Lung (tissue), 12 donors: Measurements from ENCODE around the gene CLEC14A. TPM values are rescaled to one million over a fixed set of nuclear protein-coding genes. Genes with fewer than 3 reads are reported as not detected.
A peak's percentile ranks its signal among the peaks of the same experiment; 100 is the strongest.

Experiments used
- ATAC-seq: fragments of 200-7000 bp; cut with Tn5 transposase; one replicate; pipeline ENCODE4 v1.9.1; 2020; ENCODE audit warnings: moderate number of reproducible peaks; ENCODE audit not compliant: insufficient read depth, low FRiP score
- DNase-seq, 3 donors: peaks; one replicate each; pipeline ENCODE4 v3.0.0-alpha.2; 2013 to 2017
- H3K27ac ChIP-seq, 2 donors: one replicate each; pipeline ENCODE4 v1.5.1; 2013; ENCODE audit warnings: mild to moderate bottlenecking in 2 of 2, moderate library complexity in 2 of 2, control low read depth in 1 of 2, inconsistent platforms in 1 of 2, low read depth in 1 of 2, low read length in 1 of 2
- H3K27me3 ChIP-seq, 3 donors: one replicate each; pipeline ENCODE4 v1.5.1; 2013; ENCODE audit warnings: low read length in 2 of 3; ENCODE audit not compliant: control insufficient read depth in 3 of 3, insufficient read depth in 3 of 3
- H3K36me3 ChIP-seq, 4 donors: one replicate each; pipeline ENCODE4 v1.5.1; 2013; ENCODE audit warnings: low read length in 4 of 4, mild to moderate bottlenecking in 1 of 4, moderate library complexity in 1 of 4; ENCODE audit not compliant: control insufficient read depth in 4 of 4, insufficient read depth in 4 of 4
- H3K4me1 ChIP-seq, 5 donors: one replicate each; pipeline ENCODE4 v1.5.1; 2013; ENCODE audit warnings: low read length in 5 of 5, mild to moderate bottlenecking in 2 of 5, moderate library complexity in 1 of 5; ENCODE audit not compliant: control insufficient read depth in 5 of 5, insufficient read depth in 5 of 5
- H3K4me3 ChIP-seq: one replicate; pipeline ENCODE4 v1.5.1; 2013; ENCODE audit warnings: mild to moderate bottlenecking, control low read depth, moderate library complexity
- H3K9ac ChIP-seq, 2 donors: one replicate each; pipeline ENCODE4 v1.5.1; 2013; ENCODE audit warnings: low read length in 2 of 2, control low read depth in 1 of 2; ENCODE audit not compliant: insufficient read depth in 1 of 2
- H3K9me3 ChIP-seq, 4 donors: one replicate each; pipeline ENCODE4 v1.5.1; 2013; ENCODE audit warnings: low read length in 3 of 4, mild to moderate bottlenecking in 1 of 4, moderate library complexity in 1 of 4; ENCODE audit not compliant: control insufficient read depth in 4 of 4, insufficient read depth in 3 of 4
- WGBS, 2 donors: extraction: QIAGEN DNeasy Blood & Tissue Kit; methylation state at CpG; one replicate each; pipeline ENCODE4 v1.1.7; 2013; 5-methylcytosine and 5-hydroxymethylcytosine counted together
- polyA plus RNA-seq, 2 donors: library from polyadenylated mRNA; stranded (reverse); fragments of 200-250 nt; gene quantifications; one replicate each; pipeline ENCODE4 v1.2.1, GENCODE V29; 2013
- total RNA-seq, 2 donors: library from RNA; depleted of rRNA in 1 of 2; stranded (reverse); fragments of >200 nt in 1 of 2; gene quantifications; one replicate each; pipeline ENCODE4 v1.2.1, GENCODE V29; 2014 to 2021
- TF ChIP-seq, protein P1 (sequence below): IDR thresholded peaks from 2 replicates; pipeline ENCODE4 v1.5.1; 2012; ENCODE audit warnings: mild to moderate bottlenecking; ENCODE audit errors: control extremely low read depth, extremely low read depth
- donor health status: control.
- donor health status: control.
- donor health status: Bipolar disorder and iron deficiency.
- donor health status: healthy.
- donor health status: DM: yes; HTN: yes; CAD: no.

The CLEC14A gene
- total and polyA plus RNA-seq, 4 donors: 28.4 to 97.7 (median 83.3) TPM

DNA sequence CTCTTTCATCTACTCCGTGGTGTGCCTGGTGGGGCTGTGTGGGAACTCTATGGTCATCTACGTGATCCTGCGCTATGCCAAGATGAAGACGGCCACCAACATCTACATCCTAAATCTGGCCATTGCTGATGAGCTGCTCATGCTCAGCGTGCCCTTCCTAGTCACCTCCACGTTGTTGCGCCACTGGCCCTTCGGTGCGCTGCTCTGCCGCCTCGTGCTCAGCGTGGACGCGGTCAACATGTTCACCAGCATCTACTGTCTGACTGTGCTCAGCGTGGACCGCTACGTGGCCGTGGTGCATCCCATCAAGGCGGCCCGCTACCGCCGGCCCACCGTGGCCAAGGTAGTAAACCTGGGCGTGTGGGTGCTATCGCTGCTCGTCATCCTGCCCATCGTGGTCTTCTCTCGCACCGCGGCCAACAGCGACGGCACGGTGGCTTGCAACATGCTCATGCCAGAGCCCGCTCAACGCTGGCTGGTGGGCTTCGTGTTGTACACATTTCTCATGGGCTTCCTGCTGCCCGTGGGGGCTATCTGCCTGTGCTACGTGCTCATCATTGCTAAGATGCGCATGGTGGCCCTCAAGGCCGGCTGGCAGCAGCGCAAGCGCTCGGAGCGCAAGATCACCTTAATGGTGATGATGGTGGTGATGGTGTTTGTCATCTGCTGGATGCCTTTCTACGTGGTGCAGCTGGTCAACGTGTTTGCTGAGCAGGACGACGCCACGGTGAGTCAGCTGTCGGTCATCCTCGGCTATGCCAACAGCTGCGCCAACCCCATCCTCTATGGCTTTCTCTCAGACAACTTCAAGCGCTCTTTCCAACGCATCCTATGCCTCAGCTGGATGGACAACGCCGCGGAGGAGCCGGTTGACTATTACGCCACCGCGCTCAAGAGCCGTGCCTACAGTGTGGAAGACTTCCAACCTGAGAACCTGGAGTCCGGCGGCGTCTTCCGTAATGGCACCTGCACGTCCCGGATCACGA, 46.0 kb downstream of the CLEC14A start:
- Histone ChIP-seq H3K36me3 (no peaks in the 10 kb centered on the region), H3K9ac (no peak overlapping the region), H3K27ac (peak overlapping the region in 1 of 2 donors; percentile 63), H3K27me3 (peaks cover 4 to 56% (median 52%) of the 10 kb centered on the region in 3 donors), H3K4me3 (peak overlapping the region; percentile 46), H3K9me3 (peaks cover 0 to 8% (median 2%) of the 10 kb centered on the region in 4 donors), H3K4me1 (peaks cover 0 to 39% (median 14%) of the 10 kb centered on the region in 5 donors)
- TF ChIP-seq, protein P1, sequence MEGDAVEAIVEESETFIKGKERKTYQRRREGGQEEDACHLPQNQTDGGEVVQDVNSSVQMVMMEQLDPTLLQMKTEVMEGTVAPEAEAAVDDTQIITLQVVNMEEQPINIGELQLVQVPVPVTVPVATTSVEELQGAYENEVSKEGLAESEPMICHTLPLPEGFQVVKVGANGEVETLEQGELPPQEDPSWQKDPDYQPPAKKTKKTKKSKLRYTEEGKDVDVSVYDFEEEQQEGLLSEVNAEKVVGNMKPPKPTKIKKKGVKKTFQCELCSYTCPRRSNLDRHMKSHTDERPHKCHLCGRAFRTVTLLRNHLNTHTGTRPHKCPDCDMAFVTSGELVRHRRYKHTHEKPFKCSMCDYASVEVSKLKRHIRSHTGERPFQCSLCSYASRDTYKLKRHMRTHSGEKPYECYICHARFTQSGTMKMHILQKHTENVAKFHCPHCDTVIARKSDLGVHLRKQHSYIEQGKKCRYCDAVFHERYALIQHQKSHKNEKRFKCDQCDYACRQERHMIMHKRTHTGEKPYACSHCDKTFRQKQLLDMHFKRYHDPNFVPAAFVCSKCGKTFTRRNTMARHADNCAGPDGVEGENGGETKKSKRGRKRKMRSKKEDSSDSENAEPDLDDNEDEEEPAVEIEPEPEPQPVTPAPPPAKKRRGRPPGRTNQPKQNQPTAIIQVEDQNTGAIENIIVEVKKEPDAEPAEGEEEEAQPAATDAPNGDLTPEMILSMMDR: no peak
- peak in 2 of 3 donors; percentile 15 to 34 for DNase-seq
- whole genome bisulfite sequencing, 2 donors: 6 to 9% methylated on average over 69 of the region's 69 CpGs
- no peak for ATAC-seq

DNA sequence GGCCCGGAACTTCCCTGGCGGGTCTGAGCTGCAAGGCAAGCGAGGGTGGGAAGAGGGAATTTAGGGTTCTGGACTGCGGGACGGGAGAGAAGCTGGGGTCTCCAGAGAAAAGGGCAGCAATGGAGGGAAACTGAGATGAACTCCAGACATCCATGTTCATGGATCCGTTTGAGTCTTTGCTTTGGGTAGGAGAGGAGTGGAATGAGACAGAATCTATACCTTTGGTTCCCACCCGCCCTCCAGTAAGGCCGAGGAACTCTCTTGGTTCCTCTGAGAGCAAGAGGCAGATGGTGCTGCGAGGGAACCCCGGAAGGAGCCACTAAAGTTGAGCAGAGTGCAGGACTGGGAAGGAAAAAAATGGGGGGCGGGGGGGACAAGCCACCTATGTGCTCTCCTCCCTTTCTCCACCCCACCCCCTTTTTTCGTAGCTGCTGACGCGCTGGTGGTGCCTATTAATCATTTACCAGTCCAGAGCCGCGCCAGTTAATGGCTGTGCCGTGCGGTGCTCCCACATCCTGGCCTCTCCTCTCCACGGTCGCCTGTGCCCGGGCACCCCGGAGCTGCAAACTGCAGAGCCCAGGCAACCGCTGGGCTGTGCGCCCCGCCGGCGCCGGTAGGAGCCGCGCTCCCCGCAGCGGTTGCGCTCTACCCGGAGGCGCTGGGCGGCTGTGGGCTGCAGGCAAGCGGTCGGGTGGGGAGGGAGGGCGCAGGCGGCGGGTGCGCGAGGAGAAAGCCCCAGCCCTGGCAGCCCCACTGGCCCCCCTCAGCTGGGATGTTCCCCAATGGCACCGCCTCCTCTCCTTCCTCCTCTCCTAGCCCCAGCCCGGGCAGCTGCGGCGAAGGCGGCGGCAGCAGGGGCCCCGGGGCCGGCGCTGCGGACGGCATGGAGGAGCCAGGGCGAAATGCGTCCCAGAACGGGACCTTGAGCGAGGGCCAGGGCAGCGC, 47.0 kb downstream of the CLEC14A start:
- ATAC-seq (peak; percentile 54), DNase-seq (peak; percentile 49 to 69 (median 58))
- no peaks in the 10 kb centered on the region for H3K36me3 ChIP-seq
- H3K9me3 ChIP-seq: peaks cover 0 to 8% (median 2%) of the 10 kb centered on the region in 4 donors
- WGBS, 2 donors: 0 to 4% methylated on average over 43 to 59 of the region's 59 CpGs
- TF ChIP-seq, protein P1: no peak
- H3K4me1 ChIP-seq: peaks cover 0 to 39% (median 14%) of the 10 kb centered on the region in 5 donors
- H3K27ac ChIP-seq: peak overlapping the region in 1 of 2 donors; percentile 63
- peak overlapping the region; percentile 46 for H3K4me3 ChIP-seq
- peak overlapping the region in 1 of 2 donors; percentile 23 for H3K9ac ChIP-seq
- H3K27me3 ChIP-seq: peaks cover 4 to 56% (median 52%) of the 10 kb centered on the region in 3 donors

DNA sequence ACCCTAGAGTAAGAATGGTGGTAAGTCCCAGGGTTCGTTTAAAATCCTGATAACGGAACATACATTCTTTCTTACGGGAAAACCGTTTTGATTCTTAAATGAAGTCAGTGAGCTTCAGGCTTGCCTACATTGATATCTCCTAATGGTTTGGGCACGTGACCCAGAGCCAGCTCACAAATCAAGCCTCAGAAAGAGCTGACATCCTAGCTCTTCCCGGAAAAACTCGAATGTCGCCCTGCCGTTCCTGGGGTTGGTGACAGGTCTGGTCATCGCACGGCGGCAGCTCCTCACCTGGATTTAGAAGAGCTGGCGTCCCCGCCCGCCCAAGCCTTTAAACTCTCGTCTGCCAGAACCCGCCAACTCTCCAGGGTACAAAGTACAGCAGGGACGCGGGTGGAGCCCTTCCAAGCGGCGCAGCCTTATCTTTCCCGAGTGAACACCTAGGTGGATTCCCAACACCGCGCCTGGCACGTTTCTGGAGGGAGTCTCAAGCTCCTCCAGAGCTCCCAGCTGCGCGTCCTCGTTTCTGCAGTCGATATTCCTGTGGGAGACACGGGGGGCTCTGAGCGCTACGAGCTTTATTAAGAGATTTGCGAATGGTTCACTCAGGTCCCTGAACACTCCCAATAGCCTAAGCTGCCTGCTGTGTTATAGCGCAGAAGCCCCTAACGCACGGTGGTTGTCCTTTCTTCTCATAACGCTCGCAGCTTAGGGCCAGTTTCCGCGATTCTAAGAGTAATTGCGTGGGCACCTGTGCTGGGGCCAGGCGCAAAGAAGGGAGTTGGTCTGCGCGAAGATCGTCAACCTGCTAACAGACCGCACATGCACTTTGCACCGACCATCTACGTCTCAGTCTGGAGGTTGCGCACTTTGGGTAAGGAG, 47.9 kb downstream of the CLEC14A start, which contains the start of gene SSTR1:
SSTR1 (plus strand) TSS at position 169 of the 882 bp plus-strand sequence. CDS start 1,486 bp downstream, outside the sequence.
- H3K27ac ChIP-seq: no peak within 1 kb of the TSS
- DNase-seq: peak in 2 of 3 donors; percentile 18 to 37
- H3K4me3 ChIP-seq: peak within 1 kb of the TSS; percentile 46
- 3% methylated on average over 49 of the region's 49 CpGs for WGBS, 2 donors
- H3K9ac ChIP-seq: peak within 1 kb of the TSS in 1 of 2 donors; percentile 61
- TF ChIP-seq, protein P1: no peak
- H3K4me1 ChIP-seq: peaks cover 0 to 39% (median 14%) of the 10 kb centered on the region in 5 donors
- no peak for ATAC-seq
- no peaks in the 10 kb centered on the region for H3K36me3 ChIP-seq
- H3K9me3 ChIP-seq: peaks cover 0 to 8% (median 2%) of the 10 kb centered on the region in 4 donors
- H3K27me3 ChIP-seq: peaks cover 4 to 51% (median 47%) of the 10 kb centered on the region in 3 donors
